Ishikawa (cell line): ENCODE data around the gene RAB40C.

Experiments used
- TEAD4 ChIP-seq: IDR thresholded peaks from 2 replicates; pipeline ENCODE4 v1.6.1; 2012
- TF ChIP-seq, protein P1 (sequence below): IDR thresholded peaks from 2 replicates; pipeline ENCODE4 v1.6.1; 2012

DNA sequence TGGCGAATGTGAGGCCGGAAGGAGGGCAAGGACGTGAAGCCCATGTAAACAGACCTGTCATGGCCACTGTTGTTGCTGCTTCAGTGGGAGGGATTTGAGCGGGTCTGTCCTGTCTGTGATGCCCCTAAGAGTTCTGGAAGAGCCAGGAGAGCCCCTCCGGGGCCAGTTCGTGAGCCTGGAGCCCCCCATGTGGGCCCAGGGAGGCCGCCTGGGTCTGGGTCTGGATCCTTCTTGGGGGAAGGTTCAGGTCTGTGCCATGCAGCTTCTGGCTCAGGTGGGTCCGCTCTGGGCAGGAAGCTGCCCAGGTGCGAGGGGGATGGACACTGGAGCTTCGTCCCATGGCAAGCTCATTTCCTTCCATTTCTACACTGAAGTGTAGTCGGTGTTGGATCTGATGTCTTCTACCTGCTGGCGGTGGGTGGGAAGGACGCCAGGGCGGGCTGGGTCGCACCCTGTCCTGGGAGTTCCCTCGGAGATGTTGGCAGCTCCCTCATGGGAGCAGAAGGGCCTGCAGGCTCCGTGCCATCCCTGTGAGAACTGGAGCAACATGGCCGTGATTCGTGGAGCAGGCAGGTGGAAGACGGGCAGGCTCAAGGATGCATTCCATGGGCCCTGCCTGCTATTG is 29.7 kb downstream of the RAB40C start:
- TF ChIP-seq TEAD4 = no peak
- TF ChIP-seq, protein P1, sequence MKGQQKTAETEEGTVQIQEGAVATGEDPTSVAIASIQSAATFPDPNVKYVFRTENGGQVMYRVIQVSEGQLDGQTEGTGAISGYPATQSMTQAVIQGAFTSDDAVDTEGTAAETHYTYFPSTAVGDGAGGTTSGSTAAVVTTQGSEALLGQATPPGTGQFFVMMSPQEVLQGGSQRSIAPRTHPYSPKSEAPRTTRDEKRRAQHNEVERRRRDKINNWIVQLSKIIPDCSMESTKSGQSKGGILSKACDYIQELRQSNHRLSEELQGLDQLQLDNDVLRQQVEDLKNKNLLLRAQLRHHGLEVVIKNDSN = no peak
